B cell (primary cell): ENCODE measurements around the gene PLCB1. TPM values are rescaled to one million over a fixed set of nuclear protein-coding genes. Genes with fewer than 3 reads are reported as not detected.

ENCODE experiments used
- ATAC-seq: fragments of 200-7000 bp; cut with Tn5 transposase; one replicate; pipeline ENCODE4 v1.10.0; 2021; ENCODE audit warnings: low read depth, mild to moderate bottlenecking, moderate number of reproducible peaks, moderate library complexity
- CTCF ChIA-PET: fragments of 350-600 bp; sonication (Branson Sonifier 250); formaldehyde crosslinking; loops from one replicate; lab custom pipeline; 2021; ENCODE audit warnings: antibody characterized with exemption, inconsistent platforms; lab: Charles Lee
- POLR2A ChIA-PET: fragments of 350-600 bp; sonication (Branson Sonifier 250); formaldehyde crosslinking; loops from one replicate; lab custom pipeline; 2021; ENCODE audit warnings: antibody characterized with exemption; lab: Charles Lee
- DNase-seq: peaks from one replicate; pipeline ENCODE4 v3.0.0; 2013
- H2AFZ ChIP-seq: 2 replicates; pipeline ENCODE4 v1.6.1; 2012; ENCODE audit warnings: mild to moderate bottlenecking, low read depth, low read length; ENCODE audit not compliant: insufficient read depth, poor library complexity, severe bottlenecking
- H3K27ac ChIP-seq, 2 donors: 1 replicate in 1 of 2; 2 replicates in 1 of 2; pipeline ENCODE4 v1.5.1; 2012 to 2013; ENCODE audit warnings: low read length in 2 of 2, mild to moderate bottlenecking in 2 of 2, moderate library complexity in 1 of 2
- H3K27me3 ChIP-seq, 4 experiments: fragments of 200-600 bp in 1 of 4; sonication (generic) in 1 of 4; replicated peaks in 1 of 4; 1 replicate in 2 of 4; 2 replicates in 2 of 4; pipeline versions ENCODE4 v1.6.1 to v1.7.0; 2013 to 2016; ENCODE audit warnings: low read length in 3 of 4, mild to moderate bottlenecking in 2 of 4, mixed read lengths in 1 of 4, moderate library complexity in 1 of 4; ENCODE audit not compliant: insufficient read depth in 4 of 4, control insufficient read depth in 3 of 4; ENCODE audit errors: control extremely low read depth in 1 of 4
- H3K36me3 ChIP-seq, 2 experiments: replicated peaks in 1 of 2; 1 replicate in 1 of 2; 2 replicates in 1 of 2; pipeline versions ENCODE4 v1.6.1 to v1.7.1; 2013; ENCODE audit warnings: low read length in 1 of 2; ENCODE audit not compliant: insufficient read depth in 2 of 2, control insufficient read depth in 1 of 2; ENCODE audit errors: control extremely low read depth in 1 of 2, extremely low read depth in 1 of 2
- H3K4me1 ChIP-seq, 2 donors: fragments of 200-600 bp in 1 of 2; sonication (generic) in 1 of 2; 1 replicate in 1 of 2; 2 replicates in 1 of 2; pipeline versions ENCODE4 v1.5.1 to v1.6.1; 2013 to 2017; ENCODE audit warnings: low read length in 2 of 2; ENCODE audit not compliant: control insufficient read depth in 2 of 2, insufficient read depth in 2 of 2
- H3K4me2 ChIP-seq: replicated peaks from 2 replicates; pipeline ENCODE3; 2012; ENCODE audit warnings: mild to moderate bottlenecking, low read depth, low read length; ENCODE audit not compliant: poor library complexity, severe bottlenecking
- H3K4me3 ChIP-seq, 5 experiments: fragments of 200-600 bp in 1 of 5; sonication (generic) in 1 of 5; 1 replicate in 3 of 5; 2 replicates in 2 of 5; pipeline versions ENCODE4 v1.5.1 to v1.7.0; 2011 to 2016; ENCODE audit warnings: low read length in 4 of 5, mild to moderate bottlenecking in 4 of 5, low read depth in 2 of 5, control low read depth in 1 of 5, moderate library complexity in 1 of 5; ENCODE audit not compliant: insufficient read depth in 1 of 5; ENCODE audit errors: control extremely low read depth in 1 of 5, extremely low read depth in 1 of 5
- H3K79me2 ChIP-seq: fragments of 200-600 bp; sonication (generic); one replicate; pipeline ENCODE4 v1.6.0; 2016; ENCODE audit warnings: low read length; ENCODE audit not compliant: control insufficient read depth, insufficient read depth
- H3K9ac ChIP-seq: fragments of 200-600 bp; sonication (generic); 2 replicates; pipeline ENCODE4 v1.6.1; 2017; ENCODE audit warnings: mild to moderate bottlenecking, low read length, moderate library complexity
- H3K9me3 ChIP-seq, 3 donors: one replicate each; pipeline versions ENCODE4 v1.6.1 to v1.7.1; 2013; ENCODE audit warnings: low read length in 2 of 3; ENCODE audit not compliant: control insufficient read depth in 2 of 3, insufficient read depth in 1 of 3; ENCODE audit errors: control extremely low read depth in 1 of 3
- H4K20me1 ChIP-seq: 2 replicates; pipeline ENCODE4 v1.6.0; 2012; ENCODE audit warnings: mild to moderate bottlenecking, low read length; ENCODE audit not compliant: insufficient read depth, control insufficient read depth, poor library complexity, severe bottlenecking
- H3K27ac Mint-ChIP-seq: one replicate; pipeline ENCODE4 v1.8.0; 2021; ENCODE audit warnings: mixed read lengths
- H3K27me3 Mint-ChIP-seq: one replicate; pipeline ENCODE4 v1.8.0; 2021; ENCODE audit warnings: mixed read lengths
- H3K4me1 Mint-ChIP-seq: one replicate; pipeline ENCODE4 v1.8.0; 2021; ENCODE audit warnings: mixed read lengths
- H3K4me3 Mint-ChIP-seq: one replicate; pipeline ENCODE4 v1.8.0; 2021; ENCODE audit warnings: mixed read lengths
- H3K9me3 Mint-ChIP-seq: one replicate; pipeline ENCODE4 v1.8.0; 2022; ENCODE audit warnings: mixed read lengths; ENCODE audit not compliant: insufficient read depth
- EZH2 ChIP-seq: IDR thresholded peaks from 2 replicates; pipeline ENCODE4 v1.6.1; 2012; ENCODE audit warnings: borderline replicate concordance, low read depth, mild to moderate bottlenecking, moderate library complexity, low read length; ENCODE audit not compliant: insufficient read depth, poor library complexity, severe bottlenecking
- WGBS: methylation state at CpG from one replicate; pipeline ENCODE4 v1.1.5; 2013; ENCODE audit warnings: missing lambda C conversion rate; ENCODE audit not compliant: insufficient coverage; 5-methylcytosine and 5-hydroxymethylcytosine counted together
- intact Hi-C: fragments of 100-400 bp; cut with micrococcal nuclease; formaldehyde crosslinking; loops from one replicate; pipeline ENCODE4 v1.10.0; 2022
- polyA plus RNA-seq: library from polyadenylated mRNA; depleted of rRNA; stranded (reverse); fragments of >200 nt; gene quantifications from 2 replicates; pipeline ENCODE4 v1.2.3, GENCODE V29; 2012
- total RNA-seq, 2 donors: library from RNA; stranded (reverse); fragments of 120-200 nt in 1 of 2; gene quantifications; 1 replicate in 1 of 2; 2 replicates in 1 of 2; pipeline versions ENCODE4 v1.2.3 to v1.2.4, GENCODE V29; 2013 to 2022
- TF ChIP-seq, protein P1 (sequence below): fragments of 200-600 bp; IDR thresholded peaks from one replicate; pipeline ENCODE4 v1.8.0; 2022; ENCODE audit warnings: antibody characterized with exemption, mild to moderate bottlenecking

PLCB1 gene
- total and polyA plus RNA-seq, 2 donors (not counting 1 experiment from before 2014, with no cell fraction given) = 0.18 to 0.47 TPM

DNA sequence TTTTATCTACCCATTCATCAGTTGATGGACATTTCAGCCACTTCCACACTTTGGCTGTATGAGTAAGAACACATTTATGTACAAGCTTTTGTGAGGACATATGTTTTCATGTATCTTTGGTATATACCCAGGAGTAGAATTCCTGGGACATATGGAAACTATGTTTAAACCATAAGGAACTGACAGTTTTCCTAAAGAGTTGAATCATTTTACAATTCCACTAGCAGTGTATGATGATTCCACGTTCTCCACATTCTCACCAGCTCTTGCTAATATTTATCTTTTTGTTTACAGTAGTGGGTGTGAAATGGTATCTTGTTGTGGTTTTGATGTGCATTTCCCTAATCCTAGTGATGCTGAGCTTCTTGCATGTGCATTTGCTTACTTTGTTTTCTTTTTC is 338.1 kb downstream of the PLCB1 start:
- Histone ChIP-seq H4K20me1 (no peaks in the 10 kb centered on the region), H3K9me3 (no peaks in the 10 kb centered on the region), H3K4me3 (no peak overlapping the region), H2AFZ (no peak overlapping the region), H3K27ac (no peak overlapping the region), H3K4me1 (no peaks in the 10 kb centered on the region), H3K9ac (no peak overlapping the region), H3K36me3 (no peaks in the 10 kb centered on the region), H3K79me2 (no peaks in the 10 kb centered on the region), H3K4me2 (no peak overlapping the region), H3K27me3 (no peaks in the 10 kb centered on the region)
- Mint-ChIP-seq H3K9me3 (no peaks in the 10 kb centered on the region), H3K27me3 (no peaks in the 10 kb centered on the region), H3K4me1 (no peaks in the 10 kb centered on the region), H3K4me3 (no peak overlapping the region), H3K27ac (no peak overlapping the region)
- ATAC-seq (no peak), DNase-seq (no peak)
- ChIA-PET CTCF (no interaction called here), POLR2A (no interaction called here)
- TF ChIP-seq, protein P1, sequence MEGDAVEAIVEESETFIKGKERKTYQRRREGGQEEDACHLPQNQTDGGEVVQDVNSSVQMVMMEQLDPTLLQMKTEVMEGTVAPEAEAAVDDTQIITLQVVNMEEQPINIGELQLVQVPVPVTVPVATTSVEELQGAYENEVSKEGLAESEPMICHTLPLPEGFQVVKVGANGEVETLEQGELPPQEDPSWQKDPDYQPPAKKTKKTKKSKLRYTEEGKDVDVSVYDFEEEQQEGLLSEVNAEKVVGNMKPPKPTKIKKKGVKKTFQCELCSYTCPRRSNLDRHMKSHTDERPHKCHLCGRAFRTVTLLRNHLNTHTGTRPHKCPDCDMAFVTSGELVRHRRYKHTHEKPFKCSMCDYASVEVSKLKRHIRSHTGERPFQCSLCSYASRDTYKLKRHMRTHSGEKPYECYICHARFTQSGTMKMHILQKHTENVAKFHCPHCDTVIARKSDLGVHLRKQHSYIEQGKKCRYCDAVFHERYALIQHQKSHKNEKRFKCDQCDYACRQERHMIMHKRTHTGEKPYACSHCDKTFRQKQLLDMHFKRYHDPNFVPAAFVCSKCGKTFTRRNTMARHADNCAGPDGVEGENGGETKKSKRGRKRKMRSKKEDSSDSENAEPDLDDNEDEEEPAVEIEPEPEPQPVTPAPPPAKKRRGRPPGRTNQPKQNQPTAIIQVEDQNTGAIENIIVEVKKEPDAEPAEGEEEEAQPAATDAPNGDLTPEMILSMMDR = no peak
- no peak for TF ChIP-seq EZH2
- no CpG with 5 or more reads among the region's 1 CpG for WGBS
- intact Hi-C loops = no loop called here

DNA sequence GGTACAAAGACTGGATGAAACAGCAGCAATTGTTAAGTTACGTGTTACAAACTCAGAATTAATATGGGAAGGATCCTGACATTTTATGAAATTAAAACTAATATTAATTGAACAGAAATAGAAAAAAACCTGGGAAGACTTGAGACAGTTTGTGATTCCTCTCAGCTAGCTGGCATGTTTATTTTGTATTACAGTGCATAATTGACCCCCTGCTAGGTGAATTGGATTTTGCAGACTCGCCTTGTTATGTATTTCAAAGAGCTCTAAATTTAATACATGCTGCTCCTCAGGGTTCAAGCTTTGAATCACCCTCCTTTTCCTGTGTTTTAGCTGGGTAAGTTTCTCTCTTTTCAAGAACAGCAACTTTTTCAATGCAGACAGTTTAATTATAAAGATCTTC is 339.4 kb downstream of the PLCB1 start:
- no CpG with 5 or more reads among the region's 2 CpGs for WGBS
- Mint-ChIP-seq H3K9me3 (no peaks in the 10 kb centered on the region), H3K27ac (no peak overlapping the region), H3K27me3 (no peaks in the 10 kb centered on the region), H3K4me3 (no peak overlapping the region), H3K4me1 (no peaks in the 10 kb centered on the region)
- Histone ChIP-seq H3K4me2 (no peak overlapping the region), H3K27ac (no peak overlapping the region), H2AFZ (no peak overlapping the region), H3K79me2 (no peaks in the 10 kb centered on the region), H3K36me3 (no peaks in the 10 kb centered on the region), H3K4me3 (no peak overlapping the region), H4K20me1 (no peaks in the 10 kb centered on the region), H3K9ac (no peak overlapping the region), H3K27me3 (no peaks in the 10 kb centered on the region), H3K9me3 (no peaks in the 10 kb centered on the region), H3K4me1 (no peaks in the 10 kb centered on the region)
- ATAC-seq (no peak), DNase-seq (no peak)
- no peak for TF ChIP-seq EZH2
- TF ChIP-seq, protein P1 = no peak
- POLR2A ChIA-PET = no interaction called here
- intact Hi-C loops = no loop called here
- CTCF ChIA-PET = no interaction called here
